ENCODE results near the gene BTG1.

- no peak for TF ChIP-seq CTCF (IDR thresholded peaks at IDR 0.05; ENCODE audit: low read length)
- TF ChIP-seq EZH2 (IDR thresholded peaks at IDR 0.05; ENCODE audit: borderline replicate concordance, low read length): no peak
Measured at GRCh38 chr12:92124689-92125029, 21.0 kb downstream of the BTG1 start.
